ENCODE measurements around the gene KCNH4.
A peak's percentile ranks its signal among the peaks of the same experiment; 100 is the strongest.

KCNH4 gene

GRCh38 chr17:42109086-42109485 is 71.9 kb downstream of the KCNH4 start:
- no peak overlapping the region for H3K9ac ChIP-seq
- peaks cover 0 to 22% (median 10%) of the 10 kb centered on the region in 11 experiments; a peak in 17 of 22 replicates for H3K36me3 ChIP-seq
- H3K9me3 ChIP-seq (replicated peaks in 1 of 11): no peaks in the 10 kb centered on the region
- H3K4me2 ChIP-seq: no peak overlapping the region
- no peaks in the 10 kb centered on the region; a peak in 1 of 22 replicates for H4K20me1 ChIP-seq
- H3K4me3 ChIP-seq: no peak overlapping the region
- H3K27ac ChIP-seq: no peak overlapping the region
- TF ChIP-seq Cebpa-rat (IDR thresholded peaks at IDR 0.05): no peak
- peaks cover 38 to 55% (median 44%) of the 10 kb centered on the region in 10 experiments for H3K4me1 ChIP-seq
- no peaks in the 10 kb centered on the region for H3K27me3 ChIP-seq

GRCh38 chr17:42107597-42108576 is 73.1 kb downstream of the KCNH4 start:
- Histone ChIP-seq H3K9ac (peak overlapping the region in 5 of 11 experiments; percentile 42 to 55 (median 43); a peak in 4 of 22 replicates), H3K4me3 (peak overlapping the region in 8 of 10 experiments; percentile 45 to 66 (median 51); a peak in 14 of 20 replicates), H3K27ac (peak overlapping the region in 2 of 11 experiments; percentile 20 to 22; a peak in 1 of 22 replicates), H3K4me2 (peak overlapping the region; percentile 56 to 87 (median 76)), H3K4me1 (peaks cover 30 to 44% (median 37%) of the 10 kb centered on the region in 10 experiments), H3K36me3 (peaks cover 0 to 23% (median 0%) of the 10 kb centered on the region in 11 experiments; a peak in 4 of 22 replicates), H4K20me1 (no peaks in the 10 kb centered on the region; a peak in 1 of 22 replicates), H3K9me3 (replicated peaks in 1 of 11) (no peaks in the 10 kb centered on the region), H3K27me3 (no peaks in the 10 kb centered on the region)
- no peak for TF ChIP-seq Cebpa-rat (IDR thresholded peaks at IDR 0.05)

GRCh38 chr17:42107124-42107523 is 73.8 kb downstream of the KCNH4 start:
- Histone ChIP-seq H3K27me3 (no peaks in the 10 kb centered on the region), H3K4me1 (peaks cover 28 to 43% (median 35%) of the 10 kb centered on the region in 10 experiments), H3K27ac (no peak overlapping the region), H3K36me3 (peaks cover 0 to 23% (median 0%) of the 10 kb centered on the region in 11 experiments; a peak in 3 of 22 replicates), H3K9me3 (replicated peaks in 1 of 11) (no peaks in the 10 kb centered on the region), H3K9ac (peak overlapping the region in 4 of 11 experiments; percentile 42 to 55 (median 43); a peak in 3 of 22 replicates), H3K4me3 (peak overlapping the region in 8 of 10 experiments; percentile 45 to 66 (median 51); a peak in 12 of 20 replicates), H4K20me1 (no peaks in the 10 kb centered on the region; a peak in 1 of 22 replicates), H3K4me2 (peak overlapping the region; percentile 56 to 87 (median 76); a peak in 21 of 22 replicates)
- 0 out of 22 replicates have a peak, but pooled peaks of 2 of the 11 experiments have one; percentile 18 to 20 for TF ChIP-seq Cebpa-rat (IDR thresholded peaks at IDR 0.05)

All from BLaER1 treated with 17β-estradiol and CSF1 and Interleukin-3, amounts not matched to agents 10 nM and 100 nM (cell line).